Measurements from ENCODE around the gene TP53I13. TPM values are rescaled to one million over a fixed set of nuclear protein-coding genes. Genes with fewer than 3 reads are reported as not detected.

Gene TP53I13
- total RNA-seq, 1 donor from 2014 or later = 31.7 TPM

- peaks cover 26% of the 10 kb centered on the region for H3K4me1 ChIP-seq (ENCODE audit: insufficient read depth, low read length)
- H3K4me3 ChIP-seq (ENCODE audit: insufficient read depth, low read depth, low read length) = no peak overlapping the region
- H3K27ac ChIP-seq (ENCODE audit: low read depth, low read length) = no peak overlapping the region
- no peak overlapping the region for H3K9ac ChIP-seq (ENCODE audit: low read length)
- H3K4me2 ChIP-seq (ENCODE audit: low read length) = no peak overlapping the region
- FAIRE-seq (no peak), DNase-seq (ENCODE audit: low read depth) (no peak)
- Mint-ChIP-seq H3K9me3 (ENCODE audit: unreplicated experiment) (no peaks in the 10 kb centered on the region), H3K27ac (ENCODE audit: unreplicated experiment) (peak overlapping the region; percentile 47), H3K4me3 (ENCODE audit: unreplicated experiment) (peak overlapping the region; percentile 75), H3K36me3 (ENCODE audit: low read depth, unreplicated experiment) (peaks cover 12% of the 10 kb centered on the region), H3K4me1 (ENCODE audit: low read depth, unreplicated experiment) (peaks cover 5% of the 10 kb centered on the region), H3K27me3 (ENCODE audit: low read depth, unreplicated experiment) (peaks cover 6% of the 10 kb centered on the region)
- no peak overlapping the region for H2AFZ ChIP-seq (ENCODE audit: low read depth, low read length)
- peaks cover 3% of the 10 kb centered on the region for H3K27me3 ChIP-seq (ENCODE audit: insufficient read depth, low read length)
- H3K36me3 ChIP-seq (ENCODE audit: insufficient read depth, low read length) = no peaks in the 10 kb centered on the region
- TF ChIP-seq CTCF (IDR thresholded peaks at IDR 0.05; ENCODE audit: insufficient read depth, low read depth, low read length) = no peak
- TF ChIP-seq EZH2 (IDR thresholded peaks at IDR 0.05; ENCODE audit: insufficient read depth, low read length) = no peak
- no peaks in the 10 kb centered on the region for H3K9me3 ChIP-seq (ENCODE audit: insufficient read depth, low read depth, low read length)
- H3K79me2 ChIP-seq (ENCODE audit: insufficient read depth, low read length) = no peaks in the 10 kb centered on the region
- H4K20me1 ChIP-seq (ENCODE audit: insufficient read depth, low read length) = peaks cover 28% of the 10 kb centered on the region
Measured at GRCh38 chr17:29570521-29570920, 2.0 kb downstream of the TP53I13 start.

GRCh38 chr17:29571486-29571882 lies 3.0 kb downstream of the TP53I13 start:
- H3K9me3 Mint-ChIP-seq (ENCODE audit: unreplicated experiment) = no peaks in the 10 kb centered on the region
- H3K36me3 ChIP-seq (ENCODE audit: insufficient read depth, low read length) = no peaks in the 10 kb centered on the region
- no peaks in the 10 kb centered on the region for H3K9me3 ChIP-seq (ENCODE audit: insufficient read depth, low read depth, low read length)
- peaks cover 19% of the 10 kb centered on the region for H3K4me1 ChIP-seq (ENCODE audit: insufficient read depth, low read length)
- no peaks in the 10 kb centered on the region for H3K27me3 ChIP-seq (ENCODE audit: insufficient read depth, low read length)
- H3K36me3 Mint-ChIP-seq (ENCODE audit: low read depth, unreplicated experiment) = peaks cover 12% of the 10 kb centered on the region
- no peaks in the 10 kb centered on the region for H3K79me2 ChIP-seq (ENCODE audit: insufficient read depth, low read length)
- FAIRE-seq = no peak
- peaks cover 2% of the 10 kb centered on the region for H3K27me3 Mint-ChIP-seq (ENCODE audit: low read depth, unreplicated experiment)
- H3K27ac Mint-ChIP-seq (ENCODE audit: unreplicated experiment) = peak overlapping the region; percentile 41
- DNase-seq (ENCODE audit: low read depth) = no peak
- peak overlapping the region; percentile 50 for H3K4me3 Mint-ChIP-seq (ENCODE audit: unreplicated experiment)
- peaks cover 28% of the 10 kb centered on the region for H4K20me1 ChIP-seq (ENCODE audit: insufficient read depth, low read length)
- no peak overlapping the region for H3K4me2 ChIP-seq (ENCODE audit: low read length)
- peaks cover 5% of the 10 kb centered on the region for H3K4me1 Mint-ChIP-seq (ENCODE audit: low read depth, unreplicated experiment)
- H3K9ac ChIP-seq (ENCODE audit: low read length) = no peak overlapping the region
- TF ChIP-seq CTCF (IDR thresholded peaks at IDR 0.05; ENCODE audit: insufficient read depth, low read depth, low read length) (no peak), EZH2 (IDR thresholded peaks at IDR 0.05; ENCODE audit: insufficient read depth, low read length) (no peak)
- H2AFZ ChIP-seq (ENCODE audit: low read depth, low read length) = no peak overlapping the region
- H3K27ac ChIP-seq (ENCODE audit: low read depth, low read length) = no peak overlapping the region
- H3K4me3 ChIP-seq (ENCODE audit: insufficient read depth, low read depth, low read length) = no peak overlapping the region

GRCh38 chr17:29571883-29572681 lies 3.6 kb downstream of the TP53I13 start:
- Histone ChIP-seq H3K9me3 (ENCODE audit: insufficient read depth, low read depth, low read length) (no peaks in the 10 kb centered on the region), H3K79me2 (ENCODE audit: insufficient read depth, low read length) (no peaks in the 10 kb centered on the region), H2AFZ (ENCODE audit: low read depth, low read length) (peak overlapping the region; percentile 18), H3K4me2 (ENCODE audit: low read length) (peak overlapping the region; percentile 64), H3K27ac (ENCODE audit: low read depth, low read length) (no peak overlapping the region), H3K9ac (ENCODE audit: low read length) (no peak overlapping the region), H3K36me3 (ENCODE audit: insufficient read depth, low read length) (no peaks in the 10 kb centered on the region), H3K4me3 (ENCODE audit: insufficient read depth, low read depth, low read length) (no peak overlapping the region), H4K20me1 (ENCODE audit: insufficient read depth, low read length) (peaks cover 28% of the 10 kb centered on the region), H3K27me3 (ENCODE audit: insufficient read depth, low read length) (no peaks in the 10 kb centered on the region), H3K4me1 (ENCODE audit: insufficient read depth, low read length) (peaks cover 19% of the 10 kb centered on the region)
- H3K4me1 Mint-ChIP-seq (ENCODE audit: low read depth, unreplicated experiment) = peaks cover 5% of the 10 kb centered on the region
- TF ChIP-seq EZH2 (IDR thresholded peaks at IDR 0.05; ENCODE audit: insufficient read depth, low read length) (no peak), CTCF (IDR thresholded peaks at IDR 0.05; ENCODE audit: insufficient read depth, low read depth, low read length) (no peak)
- peak overlapping the region; percentile 41 for H3K27ac Mint-ChIP-seq (ENCODE audit: unreplicated experiment)
- H3K27me3 Mint-ChIP-seq (ENCODE audit: low read depth, unreplicated experiment) = peaks cover 2% of the 10 kb centered on the region
- H3K36me3 Mint-ChIP-seq (ENCODE audit: low read depth, unreplicated experiment) = peaks cover 12% of the 10 kb centered on the region
- no peak overlapping the region for H3K4me3 Mint-ChIP-seq (ENCODE audit: unreplicated experiment)
- FAIRE-seq (no peak), DNase-seq (ENCODE audit: low read depth) (no peak)
- H3K9me3 Mint-ChIP-seq (ENCODE audit: unreplicated experiment) = no peaks in the 10 kb centered on the region

Data from astrocyte (in vitro differentiated cells and primary cell).